ENCODE results near the gene TAC1. TPM values are rescaled to one million over a fixed set of nuclear protein-coding genes. Genes with fewer than 3 reads are reported as not detected.
A peak's percentile ranks its signal among the peaks of the same experiment; 100 is the strongest.
"Not testable (repeated sequence)": the region's sequence is repeated elsewhere in the genome, so short reads cannot be mapped to it uniquely, and the experiment has no call there.

Gene TAC1, protein sequence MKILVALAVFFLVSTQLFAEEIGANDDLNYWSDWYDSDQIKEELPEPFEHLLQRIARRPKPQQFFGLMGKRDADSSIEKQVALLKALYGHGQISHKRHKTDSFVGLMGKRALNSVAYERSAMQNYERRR
- 0.86 TPM in 1 of 2 replicates, not detected in the other for total RNA-seq (2014; rRNA removed; shearing (Covaris generic))

DNA sequence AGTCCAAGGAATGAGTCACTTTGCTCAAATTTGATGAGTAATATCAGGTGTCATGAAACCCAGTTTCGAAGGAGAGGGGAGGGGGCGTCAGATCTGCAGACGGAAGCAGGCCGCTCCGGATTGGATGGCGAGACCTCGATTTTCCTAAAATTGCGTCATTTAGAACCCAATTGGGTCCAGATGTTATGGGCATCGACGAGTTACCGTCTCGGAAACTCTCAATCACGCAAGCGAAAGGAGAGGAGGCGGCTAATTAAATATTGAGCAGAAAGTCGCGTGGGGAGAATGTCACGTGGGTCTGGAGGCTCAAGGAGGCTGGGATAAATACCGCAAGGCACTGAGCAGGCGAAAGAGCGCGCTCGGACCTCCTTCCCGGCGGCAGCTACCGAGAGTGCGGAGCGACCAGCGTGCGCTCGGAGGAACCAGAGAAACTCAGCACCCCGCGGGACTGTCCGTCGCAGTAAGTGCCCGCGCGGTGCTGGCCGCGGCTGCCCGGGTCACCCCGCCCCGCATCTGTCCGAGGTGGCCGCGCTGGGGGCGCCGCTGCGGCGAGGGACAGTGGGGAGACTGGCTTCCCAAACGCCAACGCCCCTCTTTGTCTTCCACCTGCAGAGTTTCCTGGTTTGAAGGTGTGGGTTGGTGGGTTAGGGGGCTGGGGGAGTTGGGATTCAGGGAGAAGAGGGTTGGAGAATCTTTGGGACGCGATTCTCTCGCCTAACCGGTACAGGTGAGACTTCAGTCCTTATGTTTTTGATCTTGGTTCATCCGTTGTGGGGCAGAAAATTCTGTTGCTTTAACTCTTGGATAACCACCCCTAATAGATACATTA, at the start of gene TAC1:
TSS of gene TAC1 (plus strand) at position 351 of the 829 bp plus-strand sequence. CDS start 527 bp downstream, outside the sequence.
- peak; percentile 19 for DNase-seq (ENCODE audit: low read depth)

DNA sequence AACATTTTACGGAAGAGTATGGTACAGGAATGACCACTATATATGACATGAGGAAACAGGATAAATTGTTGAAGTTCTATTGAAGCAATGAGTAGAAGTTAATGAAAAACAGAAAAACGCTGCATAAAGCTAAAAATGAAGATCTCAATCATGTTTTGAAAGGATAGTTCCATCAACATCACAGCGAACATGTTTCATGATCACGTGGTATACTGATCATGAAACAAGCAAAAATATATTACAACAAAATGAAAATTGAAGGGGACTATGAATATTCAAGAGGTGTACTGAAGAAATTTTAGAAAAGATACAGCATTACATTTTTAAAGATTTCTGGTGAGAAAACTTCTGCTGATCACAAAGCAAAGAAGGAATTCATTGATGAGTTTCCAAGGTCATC, 45.9 kb upstream of the TAC1 start:
- DNase-seq (ENCODE audit: low read depth) = no peak

DNA sequence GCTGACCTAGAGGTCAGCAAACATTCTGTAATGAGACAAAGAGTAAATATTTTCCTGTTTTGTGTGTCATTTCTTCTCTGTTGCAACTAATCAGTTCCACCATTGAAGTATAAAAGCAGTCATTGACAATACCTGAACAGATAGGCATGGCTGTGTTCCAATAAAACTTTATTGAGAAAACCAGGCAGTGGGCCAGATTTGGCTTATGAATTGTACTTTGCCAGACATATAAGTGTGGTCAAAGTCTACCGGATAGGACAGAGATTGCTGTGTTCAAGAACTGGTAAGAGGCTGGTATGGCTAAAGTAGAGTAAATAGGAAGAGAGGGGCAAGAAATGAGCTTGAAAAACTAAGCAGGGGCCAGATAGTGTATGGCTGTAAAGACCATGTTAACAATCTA, 38.3 kb upstream of the TAC1 start:
- no peak for DNase-seq (ENCODE audit: low read depth)

DNA sequence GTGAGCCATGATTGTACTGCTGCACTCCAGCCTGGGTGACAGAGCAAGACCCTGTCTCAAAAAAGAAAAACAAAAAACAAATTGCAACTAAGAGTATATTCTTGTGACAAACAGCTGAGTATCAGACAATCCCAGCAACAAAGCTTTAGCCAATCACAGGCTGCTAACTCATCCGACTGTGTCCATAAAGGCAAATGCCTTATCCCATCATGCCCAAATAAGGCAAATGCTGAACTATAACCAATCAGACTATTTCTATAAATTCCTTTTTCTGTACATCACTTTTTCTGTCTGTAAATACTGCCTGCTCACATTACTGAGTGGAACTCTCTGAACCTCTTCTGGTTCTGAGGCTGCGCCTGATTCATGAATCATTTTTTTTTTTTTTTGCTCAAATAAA, 37.5 kb upstream of the TAC1 start:
- no peak for DNase-seq (ENCODE audit: low read depth)

DNA sequence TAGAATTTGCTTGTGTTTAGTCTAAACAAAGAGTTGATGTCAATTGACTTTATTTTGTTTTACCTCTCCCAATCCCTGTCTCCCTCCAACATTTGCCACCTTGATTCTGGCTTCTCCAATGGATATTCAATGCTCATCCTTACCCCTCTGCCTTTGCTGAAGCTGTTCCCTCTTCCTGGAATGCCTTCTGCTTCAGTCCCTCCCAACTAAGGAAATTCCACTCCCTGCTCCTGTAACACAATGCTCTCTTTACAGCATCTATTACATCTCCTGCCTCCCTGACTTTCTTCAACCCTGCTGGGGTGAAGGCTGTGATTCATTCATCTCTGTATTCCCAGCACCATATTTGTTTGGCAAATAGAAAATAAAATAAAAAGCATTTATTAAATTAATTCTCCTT, 34.5 kb upstream of the TAC1 start:
- no peak for DNase-seq (ENCODE audit: low read depth)

DNA sequence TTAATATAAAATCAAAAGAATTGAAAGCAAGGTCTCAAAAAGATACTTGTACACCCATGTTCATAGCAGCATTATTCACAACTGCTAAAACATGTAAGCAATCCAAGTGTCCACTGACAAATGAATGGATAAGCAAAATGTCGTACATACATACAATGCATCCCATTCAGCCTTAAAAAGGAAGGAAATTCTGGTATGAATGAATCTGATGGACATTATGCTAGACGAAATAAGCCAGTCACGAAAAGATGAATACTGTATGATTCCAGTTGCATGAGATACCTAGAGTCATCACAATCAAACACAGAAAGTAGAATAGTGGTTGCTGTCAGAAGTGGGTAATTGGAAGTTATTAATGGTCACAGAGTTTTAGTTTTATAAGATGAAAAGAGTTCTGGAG, 9.5 kb upstream of the TAC1 start:
- DNase-seq (ENCODE audit: low read depth) = no peak

DNA sequence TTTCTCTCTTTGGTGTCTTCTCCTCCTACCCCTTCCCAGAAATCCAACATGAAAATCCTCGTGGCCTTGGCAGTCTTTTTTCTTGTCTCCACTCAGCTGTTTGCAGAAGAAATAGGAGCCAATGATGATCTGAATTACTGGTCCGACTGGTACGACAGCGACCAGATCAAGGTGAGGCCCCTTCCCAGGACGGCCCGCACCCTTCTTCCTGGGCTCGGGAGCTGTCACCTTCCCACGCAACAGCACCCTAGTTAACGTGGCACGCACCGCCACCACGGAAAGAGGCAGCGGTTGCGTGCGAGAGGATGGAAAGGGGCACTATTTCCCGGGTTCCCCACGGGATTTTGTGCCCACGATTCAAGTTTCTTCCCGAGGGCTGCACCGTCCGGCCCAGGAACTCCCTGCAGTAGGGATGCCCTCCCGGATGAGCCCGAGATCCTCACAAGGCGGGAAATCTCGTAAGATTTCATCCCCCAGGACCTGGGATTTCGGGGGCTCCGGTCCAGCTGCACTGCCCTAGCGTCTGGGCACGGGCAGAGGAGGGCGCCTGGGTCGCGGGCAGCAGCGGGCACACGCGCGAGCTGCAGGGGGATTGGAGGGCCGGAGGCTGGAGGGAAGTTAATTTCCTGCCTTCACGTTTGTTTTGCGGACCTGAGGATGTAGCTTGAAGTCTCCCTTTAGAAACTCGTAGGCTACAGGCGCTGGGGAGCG, 834 bp downstream of the TAC1 start:
- no peak for DNase-seq (ENCODE audit: low read depth)

DNA sequence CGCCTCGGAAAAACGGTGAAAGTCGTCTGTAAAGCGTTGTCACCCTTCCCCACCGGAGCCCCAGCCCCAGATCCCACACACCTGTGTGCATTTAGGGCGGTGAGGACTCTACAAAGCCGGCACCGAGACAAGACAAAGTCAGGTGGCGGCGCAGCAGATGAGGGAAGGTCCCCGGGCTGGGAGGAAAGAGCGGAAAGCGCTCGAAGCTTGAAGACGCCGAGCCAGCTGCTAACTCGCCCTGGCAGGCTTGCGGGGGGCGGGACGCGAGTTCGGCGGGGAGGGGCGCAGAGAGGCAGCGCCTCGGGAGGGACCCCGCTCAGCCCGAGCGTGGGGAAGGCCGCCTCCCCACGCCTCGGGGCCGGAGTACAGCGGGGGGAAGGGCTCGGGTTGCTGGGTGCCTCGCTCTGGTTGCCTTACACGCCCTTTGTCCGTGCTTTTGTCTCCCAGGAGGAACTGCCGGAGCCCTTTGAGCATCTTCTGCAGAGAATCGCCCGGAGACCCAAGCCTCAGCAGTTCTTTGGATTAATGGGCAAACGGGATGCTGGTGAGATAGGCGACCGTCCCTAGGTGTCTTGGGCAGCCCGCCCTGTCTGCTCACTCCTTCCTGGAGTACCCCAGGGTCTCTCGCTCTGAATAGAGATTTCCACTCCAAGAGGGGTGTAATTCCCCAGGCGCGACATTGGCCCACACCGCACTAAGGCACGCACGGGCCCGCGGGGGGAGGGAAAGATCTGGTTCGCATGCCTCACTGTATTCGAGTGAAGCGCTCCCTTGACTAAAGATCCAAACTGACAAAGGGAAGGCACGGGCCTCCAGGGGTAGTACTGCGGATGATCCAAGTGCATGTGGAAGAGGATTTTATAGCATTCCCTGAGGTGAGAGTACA, 1.6 kb downstream of the TAC1 start:
- DNase-seq (ENCODE audit: low read depth) = peak; percentile 11

DNA sequence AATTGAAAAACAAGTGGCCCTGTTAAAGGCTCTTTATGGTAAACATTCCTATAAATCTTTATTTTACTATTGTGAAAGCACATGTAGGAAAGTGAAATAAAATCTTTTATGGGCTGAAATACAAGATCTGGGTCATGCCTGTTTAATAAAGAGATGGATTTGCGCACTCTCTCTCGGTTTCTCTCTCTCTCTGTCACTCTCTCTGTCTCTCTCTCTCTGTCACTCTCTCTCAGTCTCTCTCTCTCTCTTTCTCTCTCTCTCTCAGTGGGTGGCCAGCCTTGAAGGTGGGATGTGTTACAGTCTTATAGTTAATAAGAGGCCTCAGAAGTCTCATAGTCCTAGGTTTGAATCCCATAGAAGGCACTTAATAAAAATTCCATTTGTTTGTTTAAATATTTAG, 2.4 kb downstream of the TAC1 start:
- DNase-seq (ENCODE audit: low read depth) = no peak

DNA sequence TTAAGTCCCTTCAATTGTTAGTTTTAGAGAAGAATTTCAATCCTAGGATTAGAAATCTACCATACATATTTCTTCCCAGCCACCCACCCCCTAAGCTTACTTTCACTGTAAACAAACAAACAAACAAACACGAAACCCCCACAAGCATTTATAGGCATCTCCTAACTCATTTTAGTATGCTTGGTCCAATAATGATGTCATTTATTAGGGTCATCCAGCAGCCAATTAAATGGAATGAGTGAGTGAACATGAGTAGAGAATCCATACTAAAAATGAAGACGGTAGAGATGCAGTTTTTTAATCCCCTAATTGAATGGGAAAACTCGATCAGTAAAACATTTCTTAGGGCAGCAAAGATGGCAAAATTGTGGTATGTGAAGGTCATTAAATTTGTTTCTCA, 3.2 kb downstream of the TAC1 start:
- DNase-seq (ENCODE audit: low read depth) = no peak

DNA sequence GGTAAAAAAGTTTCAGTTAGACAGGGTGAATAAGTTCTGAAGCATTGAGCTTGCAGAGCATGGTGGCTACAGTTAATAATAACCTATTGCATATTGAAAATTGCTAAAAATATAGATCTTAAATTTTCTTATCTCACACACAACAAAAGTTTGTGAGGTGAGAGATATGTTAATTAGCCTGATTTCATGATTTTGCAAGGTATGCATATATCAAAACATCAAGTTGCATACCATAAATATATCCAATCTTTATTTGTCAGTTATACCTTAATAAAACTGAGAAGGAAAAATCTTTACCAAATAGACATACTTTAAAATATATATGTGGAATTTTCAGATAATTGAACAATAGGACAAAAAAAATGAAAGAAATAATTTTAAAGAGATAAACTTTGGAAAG, 16.6 kb downstream of the TAC1 start:
- no peak for DNase-seq (ENCODE audit: low read depth)

DNA sequence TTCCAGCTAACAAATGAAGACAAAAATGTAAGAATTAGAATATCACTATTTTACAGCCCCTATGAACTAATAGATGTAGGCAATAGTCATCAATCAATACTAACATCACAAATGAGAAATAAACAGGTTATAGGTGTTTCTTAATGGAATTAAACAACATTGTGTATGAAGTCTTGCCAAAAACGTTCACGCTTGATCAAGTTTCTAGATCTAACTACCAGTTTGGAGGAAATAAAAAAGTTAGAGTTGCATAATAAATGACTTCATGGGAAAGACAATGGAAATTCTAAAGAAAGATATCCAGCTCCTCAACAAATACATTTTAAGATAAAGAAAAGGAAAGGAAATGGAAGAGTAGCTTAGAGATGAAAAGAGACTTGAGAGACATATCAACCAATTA, 19.7 kb downstream of the TAC1 start:
- DNase-seq (ENCODE audit: low read depth) = no peak

DNA sequence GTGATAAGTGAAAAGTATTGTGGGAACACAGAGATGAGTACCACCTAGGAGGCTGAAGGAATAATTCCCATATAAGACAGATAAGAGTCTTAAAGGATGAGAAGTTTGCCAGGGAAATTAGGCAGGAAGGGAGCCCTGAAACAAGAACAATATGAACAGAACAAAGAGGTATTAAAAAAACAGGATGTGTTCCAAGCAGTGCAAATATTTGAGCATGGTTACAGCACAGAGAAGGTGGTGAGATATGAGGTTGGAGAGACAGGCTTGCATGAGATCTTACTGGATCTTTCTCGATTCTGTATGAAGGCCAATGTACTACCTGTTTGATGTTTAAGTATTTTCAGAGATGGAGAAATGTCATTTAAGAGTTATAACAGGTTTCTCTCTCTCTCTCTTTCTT, 20.3 kb downstream of the TAC1 start:
- no peak for DNase-seq (ENCODE audit: low read depth)

DNA sequence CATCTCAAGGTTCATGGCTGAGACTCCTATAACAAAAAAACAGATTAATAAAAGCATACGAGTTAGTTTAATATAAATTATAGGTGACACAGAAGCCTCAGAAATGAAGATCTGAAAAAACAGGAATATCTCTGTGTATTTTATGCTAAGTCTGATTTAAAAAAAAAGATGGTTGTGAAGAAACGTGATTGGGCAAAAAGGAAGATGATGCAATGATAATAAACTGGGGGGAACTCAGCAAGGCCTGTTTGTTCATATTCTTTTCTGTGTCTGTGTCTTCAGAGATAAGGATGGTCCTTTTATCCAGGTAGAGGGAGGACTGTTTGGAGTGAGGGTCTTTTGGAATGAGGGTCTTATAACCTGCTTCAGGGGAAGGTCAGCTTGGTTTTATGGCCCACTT, 25.9 kb downstream of the TAC1 start:
- DNase-seq (ENCODE audit: low read depth) = no peak

DNA sequence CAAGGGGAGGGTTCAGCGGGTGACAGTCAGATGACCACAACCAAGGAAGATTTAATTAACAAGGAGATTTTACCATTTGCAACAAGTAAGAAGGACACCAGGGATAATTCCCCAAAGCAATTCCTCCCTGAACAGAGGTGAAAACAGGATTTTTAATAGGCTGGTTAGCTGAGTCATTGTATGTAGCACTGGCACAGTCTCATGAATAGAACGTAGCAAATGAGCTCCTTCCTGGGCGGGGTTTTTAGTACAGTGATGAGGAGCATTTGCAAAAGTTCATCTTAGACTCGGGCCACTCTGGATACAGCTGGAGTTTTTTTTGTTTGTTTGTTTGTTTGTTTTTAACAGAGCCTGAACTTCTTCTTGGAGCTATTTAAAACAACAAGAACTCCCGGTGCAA, 39.0 kb downstream of the TAC1 start:
- peak; percentile 39 for DNase-seq (ENCODE audit: low read depth)

DNA sequence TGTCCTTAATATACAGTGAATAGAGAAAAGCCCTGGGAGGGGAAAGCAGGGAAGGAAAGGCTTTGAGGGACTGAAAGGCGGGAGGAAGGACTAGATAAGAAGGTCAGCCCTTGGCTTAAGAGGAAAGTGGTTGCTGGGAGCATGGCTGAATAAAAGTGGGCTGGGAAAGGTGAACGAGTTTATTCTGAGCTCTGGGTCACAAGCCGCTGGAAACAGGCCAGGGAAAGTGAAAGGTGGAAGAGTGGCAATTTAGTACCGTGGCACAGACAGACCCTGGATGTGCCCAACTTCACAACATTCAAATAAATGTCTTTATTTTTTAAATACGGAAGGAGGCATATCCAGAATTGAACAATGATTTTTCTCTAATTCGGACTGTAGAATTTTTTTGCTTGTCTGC, 39.7 kb downstream of the TAC1 start:
- no peak for DNase-seq (ENCODE audit: low read depth)

DNA sequence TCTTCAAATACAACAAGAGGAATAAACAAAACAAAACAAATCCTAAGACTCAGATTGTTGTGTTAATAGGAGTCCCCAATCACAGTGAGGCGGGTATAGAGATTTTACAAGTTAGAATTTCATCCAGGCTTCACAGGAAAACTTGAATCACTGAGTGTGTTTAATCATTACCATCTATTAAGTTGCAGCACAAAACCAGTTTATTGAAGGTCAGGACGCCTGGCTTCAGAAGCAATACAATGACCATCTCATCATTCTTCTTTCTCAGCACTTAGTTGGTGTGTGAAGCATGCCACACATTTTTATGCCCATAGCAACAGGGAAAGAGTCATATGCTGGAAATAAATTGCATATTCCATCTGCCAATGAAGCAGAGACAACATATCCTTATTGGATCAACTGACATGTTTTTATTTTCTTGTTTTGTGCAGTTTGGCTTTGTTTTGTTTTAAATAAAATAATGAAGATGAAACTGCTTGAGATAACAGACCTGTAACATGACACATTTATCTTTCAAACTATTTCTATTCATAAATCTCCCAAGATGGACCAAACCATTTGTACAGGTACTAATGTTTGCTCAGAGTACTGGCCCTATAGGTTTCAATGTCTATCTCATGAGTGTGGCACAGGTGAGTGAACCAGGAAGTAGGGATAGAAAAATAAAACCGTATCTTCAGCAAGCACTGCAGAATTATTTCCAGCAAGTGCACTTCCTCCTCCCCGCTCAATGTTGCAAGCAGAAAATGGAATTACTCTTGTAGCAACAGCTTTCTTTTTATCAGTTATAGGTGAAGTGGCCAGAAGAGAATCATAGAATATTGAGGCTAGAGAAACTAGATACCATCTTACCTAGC, 40.4 kb downstream of the TAC1 start:
- no peak for DNase-seq (ENCODE audit: low read depth)

DNA sequence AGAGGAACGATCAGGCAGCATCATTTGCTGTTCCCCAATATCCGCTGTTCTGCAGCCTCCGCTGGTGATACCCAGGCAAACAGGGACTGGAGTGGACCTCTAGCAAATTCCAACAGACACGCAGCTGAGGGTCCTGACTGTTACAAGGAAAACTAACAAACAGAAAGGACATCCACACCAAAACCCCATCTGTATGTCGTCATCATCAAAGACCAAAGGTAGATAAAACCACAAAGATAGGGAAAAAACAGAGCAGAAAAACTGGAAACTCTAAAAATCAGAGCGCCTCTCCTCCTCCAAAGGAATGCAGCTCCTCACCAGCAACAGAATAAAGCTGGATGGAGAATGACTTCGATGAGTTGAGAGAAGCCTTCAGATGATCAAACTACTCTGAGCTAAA, 54.5 kb downstream of the TAC1 start:
- DNase-seq (ENCODE audit: low read depth) = not testable (repeated sequence)

Measured in Daoy (cell line).